Measurements from ENCODE around the gene INTS11.

INTS11 gene

DNA sequence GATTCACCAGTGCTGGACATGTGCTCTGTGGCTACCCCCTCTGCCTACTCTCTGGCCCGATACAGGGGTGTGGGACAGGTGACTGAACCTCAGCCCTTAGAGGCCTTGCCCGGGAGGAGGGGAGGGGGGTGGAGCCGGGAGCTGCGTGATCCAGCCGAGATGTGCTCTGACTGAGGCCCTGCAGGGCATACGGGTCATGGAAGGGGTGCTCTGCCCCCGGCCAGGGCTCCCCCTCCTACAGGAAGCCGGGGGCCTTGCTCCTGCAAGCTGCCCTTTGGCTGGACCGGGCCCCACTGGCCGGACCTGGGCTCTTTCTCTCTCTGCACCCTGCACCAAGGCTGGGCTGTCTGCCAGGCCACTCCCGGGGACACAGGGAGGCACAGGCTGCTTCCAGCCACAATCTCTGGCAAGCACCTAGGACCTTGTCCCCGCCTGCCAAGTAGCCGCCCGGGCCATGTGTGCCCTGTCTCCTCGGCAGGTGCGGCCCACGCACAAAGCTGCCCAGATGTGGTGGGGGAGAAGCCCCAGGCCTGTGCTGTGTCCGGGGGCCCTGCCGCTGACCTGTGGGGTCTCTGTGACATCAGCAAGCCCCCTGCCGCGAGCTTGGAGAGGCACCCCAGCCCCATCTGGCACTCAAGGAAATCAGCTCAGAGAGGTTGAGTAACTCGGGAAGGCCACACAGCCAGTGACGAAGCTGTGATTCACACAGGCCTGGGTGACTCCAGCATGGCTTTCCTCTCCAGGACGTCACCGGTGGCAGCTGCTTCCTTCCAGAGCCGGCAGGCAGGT, 42.7 kb downstream of the INTS11 start:
- H3K4me2 ChIP-seq (ENCODE audit: low read length, poor library complexity, severe bottlenecking), result no peak overlapping the region
- H2BK12ac ChIP-seq (ENCODE audit: low read length in 2 of 2), result no peak overlapping the region
- H3K79me1 ChIP-seq (replicated peaks; ENCODE audit: low read length, poor library complexity, severe bottlenecking), result no peaks in the 10 kb centered on the region
- H3K23ac ChIP-seq (ENCODE audit: low read length in 2 of 2), result no peak overlapping the region
- H3K27me3 ChIP-seq (ENCODE audit: control insufficient read depth in 1 of 2, insufficient read depth in 1 of 2, low read length in 2 of 2), result peaks cover 0 to 23% of the 10 kb centered on the region in 2 experiments
- no peak overlapping the region for H3K4ac ChIP-seq (ENCODE audit: low read depth in 1 of 2, low read length in 2 of 2)
- no peaks in the 10 kb centered on the region for H3K36me3 ChIP-seq (ENCODE audit: control insufficient read depth in 1 of 2, insufficient read depth in 2 of 2, low read depth in 1 of 2, low read length in 2 of 2)
- no peak overlapping the region for H3K27ac ChIP-seq (ENCODE audit: low read length, poor library complexity, severe bottlenecking)
- H3K4me3 ChIP-seq (ENCODE audit: insufficient read depth in 1 of 2, low read depth in 1 of 2, low read length in 2 of 2), result no peak overlapping the region
- WGBS, result 74% methylated on average over 26 of the region's 26 CpGs
- H3K4me1 ChIP-seq (ENCODE audit: control insufficient read depth, insufficient read depth, low read depth, low read length), result peaks cover 21% of the 10 kb centered on the region
- no peak overlapping the region for H2BK120ac ChIP-seq (ENCODE audit: low read depth, low read length)
- H3K18ac ChIP-seq (ENCODE audit: low read depth in 1 of 2, low read length in 2 of 2), result no peak overlapping the region
- H2AK5ac ChIP-seq (ENCODE audit: low read length, severe bottlenecking), result no peak overlapping the region
- DNase-seq, result peak; percentile 72
- H3K14ac ChIP-seq (ENCODE audit: low read length in 2 of 2), result no peak overlapping the region
- H2BK15ac ChIP-seq (ENCODE audit: low read depth, poor library complexity, severe bottlenecking), result peak overlapping the region; percentile 29
- H4K8ac ChIP-seq (ENCODE audit: low read length), result no peak overlapping the region
- no peak overlapping the region for H2BK5ac ChIP-seq (ENCODE audit: low read depth, low read length, poor library complexity, severe bottlenecking)
- H2AFZ ChIP-seq (ENCODE audit: low read depth, low read length), result no peak overlapping the region
- H3K9ac ChIP-seq (ENCODE audit: low read length), result no peak overlapping the region
- no peaks in the 10 kb centered on the region for H3K9me3 ChIP-seq (ENCODE audit: control insufficient read depth, low read length)
- H4K91ac ChIP-seq (ENCODE audit: low read length), result no peak overlapping the region

DNA sequence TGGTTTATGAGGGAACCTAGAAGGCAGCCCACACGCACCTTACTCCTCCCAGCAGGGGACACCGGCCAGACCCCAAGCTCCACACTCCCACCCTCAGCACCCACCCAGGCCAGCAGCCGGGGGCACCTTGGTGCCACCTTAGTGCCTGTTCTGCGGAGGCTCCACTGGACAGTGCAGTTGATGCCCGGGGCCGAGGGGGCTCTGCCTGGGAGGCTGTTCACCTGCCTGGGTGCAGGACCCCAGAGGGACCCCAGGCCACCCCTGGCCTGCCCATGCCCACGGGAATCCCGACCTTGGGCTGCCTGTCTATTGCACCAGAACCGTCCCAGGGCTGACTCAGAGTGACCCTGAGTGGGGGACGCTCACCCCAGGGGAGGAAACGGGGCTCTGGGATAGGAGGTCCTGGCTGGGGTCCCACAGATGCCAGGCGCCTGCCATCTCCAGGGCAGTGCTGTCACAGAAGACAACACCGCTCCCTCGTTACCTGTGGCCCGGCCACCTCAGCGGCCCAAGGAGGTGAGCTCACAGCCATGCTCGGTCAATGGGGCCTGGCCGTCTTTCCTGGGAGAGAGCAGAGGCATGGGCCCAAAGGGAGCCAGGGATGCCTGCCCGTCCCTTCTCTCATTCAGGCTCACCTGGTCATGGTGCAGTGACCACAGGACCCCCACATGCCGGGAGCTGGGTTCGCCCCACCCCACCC, 43.5 kb downstream of the INTS11 start:
- Histone ChIP-seq H3K27ac (ENCODE audit: low read length, poor library complexity, severe bottlenecking) (no peak overlapping the region), H3K14ac (ENCODE audit: low read length in 2 of 2) (no peak overlapping the region), H3K36me3 (ENCODE audit: control insufficient read depth in 1 of 2, insufficient read depth in 2 of 2, low read depth in 1 of 2, low read length in 2 of 2) (no peaks in the 10 kb centered on the region), H3K9ac (ENCODE audit: low read length) (no peak overlapping the region), H3K4me1 (ENCODE audit: control insufficient read depth, insufficient read depth, low read depth, low read length) (peaks cover 24% of the 10 kb centered on the region), H3K79me1 (replicated peaks; ENCODE audit: low read length, poor library complexity, severe bottlenecking) (no peaks in the 10 kb centered on the region), H2BK120ac (ENCODE audit: low read depth, low read length) (no peak overlapping the region), H2BK15ac (ENCODE audit: low read depth, poor library complexity, severe bottlenecking) (peak overlapping the region; percentile 29), H3K18ac (ENCODE audit: low read depth in 1 of 2, low read length in 2 of 2) (no peak overlapping the region), H4K91ac (ENCODE audit: low read length) (no peak overlapping the region), H3K4me2 (ENCODE audit: low read length, poor library complexity, severe bottlenecking) (no peak overlapping the region), H3K23ac (ENCODE audit: low read length in 2 of 2) (no peak overlapping the region), H2AFZ (ENCODE audit: low read depth, low read length) (no peak overlapping the region), H2AK5ac (ENCODE audit: low read length, severe bottlenecking) (no peak overlapping the region), H4K8ac (ENCODE audit: low read length) (no peak overlapping the region), H3K4me3 (ENCODE audit: insufficient read depth in 1 of 2, low read depth in 1 of 2, low read length in 2 of 2) (no peak overlapping the region), H2BK5ac (ENCODE audit: low read depth, low read length, poor library complexity, severe bottlenecking) (no peak overlapping the region), H3K9me3 (ENCODE audit: control insufficient read depth, low read length) (no peaks in the 10 kb centered on the region), H3K27me3 (ENCODE audit: control insufficient read depth in 1 of 2, insufficient read depth in 1 of 2, low read length in 2 of 2) (peaks cover 0 to 15% of the 10 kb centered on the region in 2 experiments), H2BK12ac (ENCODE audit: low read length in 2 of 2) (no peak overlapping the region), H3K4ac (ENCODE audit: low read depth in 1 of 2, low read length in 2 of 2) (no peak overlapping the region)
- DNase-seq, result no peak
- 88% methylated on average over 21 of the region's 21 CpGs for WGBS

DNA sequence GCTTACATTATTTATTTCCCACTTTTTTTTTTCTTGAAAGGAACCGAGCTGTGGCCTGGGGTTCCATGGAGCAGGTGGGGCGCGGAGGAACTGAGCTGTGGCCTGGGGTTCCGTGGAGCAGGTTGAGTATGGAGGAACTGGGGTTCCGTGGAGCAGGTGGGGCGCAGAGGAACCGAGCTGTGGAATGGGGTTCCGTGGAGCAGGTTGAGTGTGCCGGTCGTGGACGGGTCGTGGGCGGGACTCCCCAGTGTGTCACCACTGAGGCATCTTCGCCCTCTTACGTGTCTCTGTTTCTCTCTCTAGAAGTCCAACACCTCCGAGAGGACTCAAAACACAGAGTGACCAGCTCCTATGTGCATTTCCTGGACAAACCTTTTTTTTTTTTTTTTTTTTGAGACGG, 45.4 kb downstream of the INTS11 start:
- 95% methylated on average over 16 of the region's 17 CpGs for WGBS
- Histone ChIP-seq H4K8ac (ENCODE audit: low read length) (no peak overlapping the region), H2BK120ac (ENCODE audit: low read depth, low read length) (no peak overlapping the region), H2AFZ (ENCODE audit: low read depth, low read length) (no peak overlapping the region), H2BK5ac (ENCODE audit: low read depth, low read length, poor library complexity, severe bottlenecking) (no peak overlapping the region), H3K27me3 (ENCODE audit: control insufficient read depth in 1 of 2, insufficient read depth in 1 of 2, low read length in 2 of 2) (no peaks in the 10 kb centered on the region), H3K4ac (ENCODE audit: low read depth in 1 of 2, low read length in 2 of 2) (no peak overlapping the region), H2BK15ac (ENCODE audit: low read depth, poor library complexity, severe bottlenecking) (no peak overlapping the region), H4K91ac (ENCODE audit: low read length) (no peak overlapping the region), H2AK5ac (ENCODE audit: low read length, severe bottlenecking) (no peak overlapping the region), H3K14ac (ENCODE audit: low read length in 2 of 2) (no peak overlapping the region), H3K79me1 (replicated peaks; ENCODE audit: low read length, poor library complexity, severe bottlenecking) (peaks cover 12% of the 10 kb centered on the region), H3K4me2 (ENCODE audit: low read length, poor library complexity, severe bottlenecking) (no peak overlapping the region), H2BK12ac (ENCODE audit: low read length in 2 of 2) (no peak overlapping the region), H3K9me3 (ENCODE audit: control insufficient read depth, low read length) (no peaks in the 10 kb centered on the region), H3K18ac (ENCODE audit: low read depth in 1 of 2, low read length in 2 of 2) (no peak overlapping the region), H3K27ac (ENCODE audit: low read length, poor library complexity, severe bottlenecking) (no peak overlapping the region), H3K9ac (ENCODE audit: low read length) (no peak overlapping the region), H3K23ac (ENCODE audit: low read length in 2 of 2) (no peak overlapping the region), H3K4me1 (ENCODE audit: control insufficient read depth, insufficient read depth, low read depth, low read length) (peaks cover 39% of the 10 kb centered on the region), H3K4me3 (ENCODE audit: insufficient read depth in 1 of 2, low read depth in 1 of 2, low read length in 2 of 2) (no peak overlapping the region), H3K36me3 (ENCODE audit: control insufficient read depth in 1 of 2, insufficient read depth in 2 of 2, low read depth in 1 of 2, low read length in 2 of 2) (peaks cover 0 to 4% of the 10 kb centered on the region in 2 experiments)
- DNase-seq, result no peak

DNA sequence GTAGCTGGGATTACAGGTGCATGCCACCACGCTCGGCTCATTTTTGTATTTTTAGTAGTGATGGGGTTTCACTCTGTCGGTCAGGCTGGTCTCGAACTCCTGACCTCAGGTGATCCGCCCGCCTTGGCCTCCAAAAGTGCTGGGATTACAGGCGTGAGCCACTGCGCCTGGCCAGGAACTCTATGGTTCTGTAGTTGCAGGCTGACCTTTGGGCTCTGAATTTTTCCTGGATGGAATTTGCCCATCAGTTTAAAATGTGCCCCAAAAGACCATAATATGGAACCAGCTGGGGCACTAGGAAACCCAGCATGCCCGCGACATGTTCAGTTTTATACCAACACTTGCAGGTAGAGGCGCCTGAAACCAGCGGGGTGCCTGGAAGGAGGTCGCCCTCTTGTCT, 45.8 kb downstream of the INTS11 start:
- H3K4ac ChIP-seq (ENCODE audit: low read depth in 1 of 2, low read length in 2 of 2), result no peak overlapping the region
- no peak overlapping the region for H2BK120ac ChIP-seq (ENCODE audit: low read depth, low read length)
- H2AFZ ChIP-seq (ENCODE audit: low read depth, low read length), result no peak overlapping the region
- no peak overlapping the region for H3K18ac ChIP-seq (ENCODE audit: low read depth in 1 of 2, low read length in 2 of 2)
- H2BK15ac ChIP-seq (ENCODE audit: low read depth, poor library complexity, severe bottlenecking), result no peak overlapping the region
- H4K8ac ChIP-seq (ENCODE audit: low read length), result no peak overlapping the region
- H2BK12ac ChIP-seq (ENCODE audit: low read length in 2 of 2), result no peak overlapping the region
- 94% methylated on average over 13 of the region's 13 CpGs for WGBS
- no peak overlapping the region for H3K23ac ChIP-seq (ENCODE audit: low read length in 2 of 2)
- peaks cover 12% of the 10 kb centered on the region for H3K79me1 ChIP-seq (replicated peaks; ENCODE audit: low read length, poor library complexity, severe bottlenecking)
- H3K9me3 ChIP-seq (ENCODE audit: control insufficient read depth, low read length), result no peaks in the 10 kb centered on the region
- H3K27me3 ChIP-seq (ENCODE audit: control insufficient read depth in 1 of 2, insufficient read depth in 1 of 2, low read length in 2 of 2), result no peaks in the 10 kb centered on the region
- H3K14ac ChIP-seq (ENCODE audit: low read length in 2 of 2), result no peak overlapping the region
- H4K91ac ChIP-seq (ENCODE audit: low read length), result no peak overlapping the region
- H3K9ac ChIP-seq (ENCODE audit: low read length), result no peak overlapping the region
- peaks cover 0 to 4% of the 10 kb centered on the region in 2 experiments for H3K36me3 ChIP-seq (ENCODE audit: control insufficient read depth in 1 of 2, insufficient read depth in 2 of 2, low read depth in 1 of 2, low read length in 2 of 2)
- no peak overlapping the region for H2BK5ac ChIP-seq (ENCODE audit: low read depth, low read length, poor library complexity, severe bottlenecking)
- peaks cover 37% of the 10 kb centered on the region for H3K4me1 ChIP-seq (ENCODE audit: control insufficient read depth, insufficient read depth, low read depth, low read length)
- H3K4me3 ChIP-seq (ENCODE audit: insufficient read depth in 1 of 2, low read depth in 1 of 2, low read length in 2 of 2), result no peak overlapping the region
- H3K4me2 ChIP-seq (ENCODE audit: low read length, poor library complexity, severe bottlenecking), result no peak overlapping the region
- no peak for DNase-seq
- no peak overlapping the region for H2AK5ac ChIP-seq (ENCODE audit: low read length, severe bottlenecking)
- no peak overlapping the region for H3K27ac ChIP-seq (ENCODE audit: low read length, poor library complexity, severe bottlenecking)
